Osteoblast (primary cell): ENCODE results near the gene NPTN. TPM values are rescaled to one million over a fixed set of nuclear protein-coding genes. Genes with fewer than 3 reads are reported as not detected.

ENCODE experiments used
- DNase-seq: peaks from one replicate; pipeline ENCODE4 v3.0.0; 2011; ENCODE audit warnings: low spot score, mixed read lengths; ENCODE audit not compliant: insufficient read length; ENCODE audit errors: missing footprints
- H2AFZ ChIP-seq: 2 replicates; pipeline ENCODE4 v1.6.0; 2011; ENCODE audit warnings: mild to moderate bottlenecking, low read length
- H3K27ac ChIP-seq: 2 replicates; pipeline ENCODE4 v1.5.1; 2011; ENCODE audit warnings: mild to moderate bottlenecking, low read depth, low read length, moderate library complexity
- H3K27me3 ChIP-seq: 2 replicates; pipeline ENCODE4 v1.6.0; 2012; ENCODE audit warnings: mild to moderate bottlenecking, control low read depth, inconsistent platforms, low read length, moderate library complexity; ENCODE audit not compliant: insufficient read depth
- H3K36me3 ChIP-seq: 2 replicates; pipeline ENCODE4 v1.5.1; 2011; ENCODE audit warnings: mild to moderate bottlenecking, low read length, control low read depth, moderate library complexity; ENCODE audit not compliant: insufficient read depth
- H3K4me1 ChIP-seq: 2 replicates; pipeline ENCODE4 v1.5.1; 2011; ENCODE audit warnings: mild to moderate bottlenecking, low read length, control low read depth, moderate library complexity; ENCODE audit not compliant: insufficient read depth
- H3K4me2 ChIP-seq: 2 replicates; pipeline ENCODE4 v1.6.0; 2011; ENCODE audit warnings: mild to moderate bottlenecking, low read length; ENCODE audit not compliant: insufficient read depth
- H3K4me3 ChIP-seq: fragments of 200-600 bp; sonication (generic); 3 replicates; pipeline ENCODE4 v1.5.1; 2012; ENCODE audit warnings: mild to moderate bottlenecking, low read length, inconsistent platforms; ENCODE audit not compliant: insufficient read depth
- H3K79me2 ChIP-seq: 2 replicates; pipeline ENCODE4 v1.6.0; 2012; ENCODE audit warnings: mild to moderate bottlenecking, low read length, control low read depth, inconsistent platforms; ENCODE audit not compliant: insufficient read depth
- H3K9me3 ChIP-seq: 2 replicates; pipeline ENCODE4 v1.5.1; 2011; ENCODE audit warnings: low read depth, low read length, control low read depth
- H4K20me1 ChIP-seq: 2 replicates; pipeline ENCODE4 v1.6.0; 2012; ENCODE audit warnings: mild to moderate bottlenecking, low read length, control low read depth; ENCODE audit not compliant: insufficient read depth
- total RNA-seq: library from RNA; depleted of rRNA; stranded (reverse); fragments of >200 nt; gene quantifications from 2 replicates; pipeline ENCODE4 v1.2.3, GENCODE V29; 2012
- TF ChIP-seq, protein P1 (sequence below): IDR thresholded peaks from 2 replicates; pipeline ENCODE4 v1.5.1; 2011; ENCODE audit warnings: mild to moderate bottlenecking, low read depth, low read length, moderate library complexity; ENCODE audit errors: extremely low read depth

NPTN gene
- total RNA-seq, 1 donor = 130 TPM

DNA sequence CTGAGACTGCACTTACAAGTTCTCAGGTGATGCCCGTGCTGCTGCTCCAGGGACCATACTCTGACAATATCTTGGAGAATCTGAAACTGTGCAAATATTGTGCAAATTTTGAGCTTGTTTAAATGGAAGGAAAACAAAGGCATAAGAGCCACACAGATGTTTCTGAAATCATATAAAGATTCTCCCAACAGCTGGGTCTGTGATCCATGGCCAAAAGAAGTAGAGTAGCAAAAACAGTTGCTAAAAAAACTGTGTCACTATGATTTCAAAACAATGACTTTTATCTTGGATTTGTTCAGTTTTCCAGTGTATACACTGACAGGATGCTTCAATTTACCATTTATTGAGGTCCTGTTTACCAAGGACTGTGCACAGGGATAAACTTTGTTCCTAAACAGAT, 25.3 kb downstream of the NPTN start:
- Histone ChIP-seq H3K27ac (no peak overlapping the region), H3K9me3 (no peaks in the 10 kb centered on the region), H3K4me2 (no peak overlapping the region), H3K4me3 (no peak overlapping the region), H2AFZ (no peak overlapping the region), H3K79me2 (peaks cover 95% of the 10 kb centered on the region), H3K4me1 (peaks cover 27% of the 10 kb centered on the region), H4K20me1 (peaks cover 43% of the 10 kb centered on the region), H3K27me3 (no peaks in the 10 kb centered on the region), H3K36me3 (no peaks in the 10 kb centered on the region)
- TF ChIP-seq, protein P1, sequence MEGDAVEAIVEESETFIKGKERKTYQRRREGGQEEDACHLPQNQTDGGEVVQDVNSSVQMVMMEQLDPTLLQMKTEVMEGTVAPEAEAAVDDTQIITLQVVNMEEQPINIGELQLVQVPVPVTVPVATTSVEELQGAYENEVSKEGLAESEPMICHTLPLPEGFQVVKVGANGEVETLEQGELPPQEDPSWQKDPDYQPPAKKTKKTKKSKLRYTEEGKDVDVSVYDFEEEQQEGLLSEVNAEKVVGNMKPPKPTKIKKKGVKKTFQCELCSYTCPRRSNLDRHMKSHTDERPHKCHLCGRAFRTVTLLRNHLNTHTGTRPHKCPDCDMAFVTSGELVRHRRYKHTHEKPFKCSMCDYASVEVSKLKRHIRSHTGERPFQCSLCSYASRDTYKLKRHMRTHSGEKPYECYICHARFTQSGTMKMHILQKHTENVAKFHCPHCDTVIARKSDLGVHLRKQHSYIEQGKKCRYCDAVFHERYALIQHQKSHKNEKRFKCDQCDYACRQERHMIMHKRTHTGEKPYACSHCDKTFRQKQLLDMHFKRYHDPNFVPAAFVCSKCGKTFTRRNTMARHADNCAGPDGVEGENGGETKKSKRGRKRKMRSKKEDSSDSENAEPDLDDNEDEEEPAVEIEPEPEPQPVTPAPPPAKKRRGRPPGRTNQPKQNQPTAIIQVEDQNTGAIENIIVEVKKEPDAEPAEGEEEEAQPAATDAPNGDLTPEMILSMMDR = no peak
- no peak for DNase-seq

DNA sequence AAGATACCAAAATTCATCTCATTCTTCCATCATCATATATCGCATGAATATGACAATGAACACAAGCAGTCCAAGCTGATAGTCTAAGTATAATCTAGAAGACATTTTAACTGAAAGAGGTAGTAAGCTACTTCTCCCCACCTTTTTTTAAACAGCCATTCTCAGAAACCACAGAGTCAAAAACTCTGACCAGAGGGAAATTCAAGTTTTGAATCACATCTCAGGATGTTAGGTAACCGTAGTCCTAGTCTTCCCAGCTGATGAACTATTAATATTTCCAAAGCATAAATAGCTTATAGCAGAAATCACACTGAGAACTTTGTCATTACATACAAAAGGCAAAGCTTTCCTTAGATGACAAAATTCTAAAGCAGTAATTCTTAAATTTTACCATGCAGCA, 25.8 kb downstream of the NPTN start:
- H3K27ac ChIP-seq = no peak overlapping the region
- no peak for DNase-seq
- H3K4me3 ChIP-seq = no peak overlapping the region
- no peaks in the 10 kb centered on the region for H3K9me3 ChIP-seq
- no peak overlapping the region for H2AFZ ChIP-seq
- TF ChIP-seq, protein P1 = no peak
- no peaks in the 10 kb centered on the region for H3K27me3 ChIP-seq
- peaks cover 47% of the 10 kb centered on the region for H4K20me1 ChIP-seq
- H3K36me3 ChIP-seq = no peaks in the 10 kb centered on the region
- peaks cover 96% of the 10 kb centered on the region for H3K79me2 ChIP-seq
- peaks cover 32% of the 10 kb centered on the region for H3K4me1 ChIP-seq
- H3K4me2 ChIP-seq = no peak overlapping the region

DNA sequence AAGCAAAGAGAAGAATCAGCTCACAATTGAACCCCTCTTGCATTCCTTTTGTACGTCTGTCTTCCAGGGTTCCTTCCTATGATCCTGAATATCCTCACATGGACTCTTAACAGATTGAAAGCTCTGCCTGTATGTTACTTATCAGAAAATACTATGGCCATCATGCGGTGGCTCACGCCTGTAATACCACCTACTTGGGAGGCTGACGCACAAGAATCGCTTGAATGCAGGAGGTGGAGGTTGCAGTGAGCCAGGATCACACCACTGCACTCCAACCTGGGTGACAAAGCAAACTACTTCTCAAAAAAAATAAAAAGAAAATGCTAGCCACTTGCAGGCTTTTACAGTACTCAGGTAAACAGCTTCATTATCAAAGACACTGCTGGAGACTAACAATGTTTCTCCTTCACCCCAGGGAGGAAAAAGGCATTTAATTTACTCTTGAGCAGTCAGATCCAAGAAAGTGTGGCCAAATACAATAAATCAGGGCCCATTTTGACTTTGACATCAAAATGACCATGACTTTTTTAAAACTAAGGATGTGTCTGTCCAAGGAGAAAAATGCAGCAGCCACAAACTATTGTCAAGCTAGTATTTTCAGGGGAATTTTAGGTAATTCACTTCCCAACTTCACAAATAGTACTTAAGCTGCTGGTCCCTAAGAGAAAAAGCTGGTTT, 27.3 kb downstream of the NPTN start:
- H3K4me1 ChIP-seq = peaks cover 47% of the 10 kb centered on the region
- TF ChIP-seq, protein P1 = no peak
- H3K9me3 ChIP-seq = no peaks in the 10 kb centered on the region
- H3K4me3 ChIP-seq = no peak overlapping the region
- H4K20me1 ChIP-seq = peaks cover 60% of the 10 kb centered on the region
- H3K4me2 ChIP-seq = no peak overlapping the region
- DNase-seq = no peak
- H3K27me3 ChIP-seq = no peaks in the 10 kb centered on the region
- H3K79me2 ChIP-seq = peaks cover 96% of the 10 kb centered on the region
- no peak overlapping the region for H3K27ac ChIP-seq
- no peak overlapping the region for H2AFZ ChIP-seq
- H3K36me3 ChIP-seq = no peaks in the 10 kb centered on the region

DNA sequence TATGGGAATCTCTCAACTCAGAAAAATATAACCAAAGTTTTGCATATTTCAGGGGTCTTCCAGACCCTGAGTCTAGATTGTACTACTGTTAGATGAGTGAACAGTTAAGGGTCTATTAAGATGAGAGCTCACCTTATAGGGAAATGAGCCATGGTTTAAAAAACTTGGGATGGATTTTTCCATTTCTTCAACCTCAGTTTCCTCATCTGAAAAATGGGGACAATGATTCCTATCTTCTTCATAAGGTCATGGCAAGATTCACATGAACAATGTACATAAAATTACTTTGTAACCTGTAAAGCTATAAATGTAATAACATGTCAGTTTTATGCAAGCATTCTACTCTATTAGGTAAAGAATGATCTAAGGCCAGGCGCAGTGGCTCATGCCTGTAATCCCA, 28.7 kb downstream of the NPTN start:
- no peaks in the 10 kb centered on the region for H3K9me3 ChIP-seq
- no peak overlapping the region for H3K27ac ChIP-seq
- TF ChIP-seq, protein P1 = no peak
- no peaks in the 10 kb centered on the region for H3K27me3 ChIP-seq
- H3K4me2 ChIP-seq = no peak overlapping the region
- no peaks in the 10 kb centered on the region for H3K36me3 ChIP-seq
- no peak for DNase-seq
- H3K4me1 ChIP-seq = peaks cover 57% of the 10 kb centered on the region
- no peak overlapping the region for H2AFZ ChIP-seq
- H3K79me2 ChIP-seq = peaks cover 96% of the 10 kb centered on the region
- H3K4me3 ChIP-seq = no peak overlapping the region
- peaks cover 60% of the 10 kb centered on the region for H4K20me1 ChIP-seq
